SK-N-MC (cell line): Measurements from ENCODE around the gene RTN4R.

Source experiments
- EZH2 ChIP-seq: fragments of 200-600 bp; sonication (generic); IDR thresholded peaks from one replicate; pipeline ENCODE4 v1.6.1; 2017; ENCODE audit warnings: antibody characterized with exemption
- FOXP2 ChIP-seq: optimal IDR thresholded peaks from 2 replicates; pipeline ENCODE3; 2011; ENCODE audit warnings: mild to moderate bottlenecking, moderate library complexity; ENCODE audit not compliant: insufficient read depth; ENCODE audit errors: extremely low read length, control extremely low read depth
- POLR2AphosphoS5 ChIP-seq: IDR thresholded peaks from 2 replicates; pipeline ENCODE4 v1.6.1; 2012; ENCODE audit warnings: mild to moderate bottlenecking, low read depth, low read length, borderline replicate concordance

GRCh38 chr22:20230777-20231420 is 37.2 kb downstream of the RTN4R start:
- TF ChIP-seq EZH2 (no peak), POLR2AphosphoS5 (no peak), FOXP2 (no peak)
